ENCODE measurements around the gene CCDC186.

CCDC186 gene

GRCh38 chr10:114103284-114103683, 70.7 kb downstream of the CCDC186 start:
- DNase-seq = no peak

DNA sequence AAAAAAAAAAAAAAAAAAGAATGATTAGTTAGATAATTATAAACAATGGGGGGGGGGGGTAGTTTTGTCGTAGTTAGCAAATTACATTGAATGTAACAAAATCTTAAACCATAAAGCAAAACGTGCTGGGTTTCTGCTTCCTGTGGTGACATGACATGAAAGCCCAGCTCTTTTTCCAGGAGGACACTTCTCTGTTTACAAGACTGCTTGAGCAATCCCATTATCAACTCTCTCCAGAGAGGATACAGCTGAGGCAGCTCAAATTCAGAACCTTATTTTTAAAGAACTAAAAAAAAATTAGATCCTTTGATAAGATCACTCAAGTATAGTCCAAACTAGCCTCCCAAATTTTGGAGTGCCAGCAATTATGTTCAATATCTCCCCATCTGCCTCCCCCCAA, 71.7 kb downstream of the CCDC186 start:
- no peak for DNase-seq

- DNase-seq = no peak
Measured at GRCh38 chr10:114100848-114101741, 72.9 kb downstream of the CCDC186 start.

GRCh38 chr10:114096864-114097263, 77.1 kb downstream of the CCDC186 start:
- DNase-seq = no peak

DNA sequence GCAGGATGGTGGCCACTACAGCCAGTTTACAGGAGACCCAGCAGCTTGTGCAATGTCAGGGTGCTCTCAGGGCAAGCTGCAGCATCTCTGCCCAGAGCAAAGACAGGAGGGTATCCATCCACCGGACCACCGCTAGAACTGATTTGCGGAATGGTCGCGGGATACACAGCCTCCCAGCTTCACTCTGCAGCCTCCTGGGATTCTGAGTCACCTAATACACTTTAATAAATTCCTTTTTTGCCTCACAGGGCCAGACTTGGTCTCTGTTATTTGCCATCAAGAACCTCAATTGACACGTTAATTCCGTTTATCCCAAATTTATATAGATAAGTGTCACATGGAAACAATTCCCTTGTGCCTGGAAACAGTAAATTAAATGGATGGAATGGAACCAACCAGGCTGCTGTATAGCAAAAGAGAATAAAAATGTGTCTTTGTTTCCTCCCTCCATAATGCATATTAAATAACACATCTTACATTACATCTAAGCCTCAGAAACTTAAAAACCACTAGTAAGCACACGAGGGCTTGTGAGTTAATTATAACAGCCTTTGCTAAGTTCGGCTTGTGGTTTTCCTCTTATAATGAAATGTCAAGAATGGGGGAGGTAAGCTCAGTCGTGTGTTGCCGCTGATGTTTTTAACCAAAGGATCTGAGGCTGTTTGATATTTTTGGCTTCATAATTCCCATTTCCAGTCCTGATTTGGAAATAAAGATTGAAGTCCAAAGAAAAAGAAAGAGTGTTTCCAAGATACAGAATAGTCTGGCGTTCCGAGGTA, 78.3 kb downstream of the CCDC186 start:
- no peak for DNase-seq

GRCh38 chr10:114094795-114095194, 79.2 kb downstream of the CCDC186 start:
- no peak for DNase-seq

DNA sequence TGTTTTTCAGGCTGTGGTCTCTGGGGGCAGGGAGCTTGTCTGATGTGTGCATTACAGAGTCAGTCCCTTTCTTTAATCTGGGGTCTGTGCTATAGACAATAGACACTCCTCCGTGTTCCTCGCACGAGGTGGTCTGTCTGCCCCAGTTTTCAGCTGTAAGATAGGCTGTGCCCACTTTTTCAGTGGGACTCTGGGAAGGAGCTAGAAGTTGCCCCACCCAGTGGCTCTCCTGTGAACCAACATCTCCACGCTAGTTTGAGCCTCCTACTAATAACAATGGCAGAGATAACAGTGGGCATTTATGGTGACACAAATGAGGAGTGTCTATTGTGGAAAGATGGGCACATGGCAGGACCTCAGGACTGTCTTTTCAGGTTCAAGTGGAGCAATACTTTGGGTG, 86.3 kb downstream of the CCDC186 start:
- DNase-seq = no peak

DNA sequence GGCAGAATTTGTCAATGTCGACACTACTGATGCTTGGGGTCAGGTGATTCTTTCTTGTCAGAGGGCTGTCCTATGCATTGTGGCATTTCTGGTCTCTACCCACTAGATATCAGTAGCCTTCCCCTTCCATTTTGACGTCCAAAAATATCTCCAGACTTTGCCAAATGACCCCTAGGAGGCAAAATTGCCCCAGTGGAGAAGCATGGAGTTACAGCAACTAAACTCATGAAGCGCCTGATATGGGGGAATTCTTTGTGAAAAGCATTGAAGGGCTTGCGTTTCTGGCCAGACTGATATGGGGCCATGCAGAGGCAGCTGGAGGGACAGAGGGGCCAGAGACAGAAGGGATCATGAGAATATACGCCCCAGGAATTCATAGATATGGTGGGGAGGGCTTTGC, 86.7 kb downstream of the CCDC186 start:
- DNase-seq = no peak

DNA sequence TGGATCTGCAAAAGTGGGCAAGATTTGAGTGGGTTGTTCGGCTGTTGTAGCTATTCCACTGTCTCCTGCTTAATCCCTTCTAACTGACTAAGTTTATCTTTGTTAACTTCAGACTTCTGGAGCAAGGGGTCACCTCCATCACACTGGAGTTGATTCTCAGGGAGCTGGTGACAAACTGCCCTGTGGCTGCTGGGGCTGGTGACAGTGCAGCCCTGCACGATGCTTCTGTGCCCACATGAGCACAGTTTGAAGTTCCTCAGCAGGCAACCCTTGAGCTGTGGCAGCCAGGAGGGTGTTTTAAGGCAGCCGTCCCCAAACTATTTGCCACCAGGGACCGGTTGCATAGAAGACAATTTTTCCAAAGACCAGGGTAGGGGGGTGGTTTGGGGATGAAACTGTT, 89.8 kb downstream of the CCDC186 start:
- no peak for DNase-seq

- no peak for DNase-seq
Measured at GRCh38 chr10:114083040-114083439, 91.0 kb downstream of the CCDC186 start.

- DNase-seq = no peak
Measured at GRCh38 chr10:114081911-114082583, 92.0 kb downstream of the CCDC186 start.

- no peak for DNase-seq
Measured at GRCh38 chr10:114079421-114079820, 94.6 kb downstream of the CCDC186 start.

DNA sequence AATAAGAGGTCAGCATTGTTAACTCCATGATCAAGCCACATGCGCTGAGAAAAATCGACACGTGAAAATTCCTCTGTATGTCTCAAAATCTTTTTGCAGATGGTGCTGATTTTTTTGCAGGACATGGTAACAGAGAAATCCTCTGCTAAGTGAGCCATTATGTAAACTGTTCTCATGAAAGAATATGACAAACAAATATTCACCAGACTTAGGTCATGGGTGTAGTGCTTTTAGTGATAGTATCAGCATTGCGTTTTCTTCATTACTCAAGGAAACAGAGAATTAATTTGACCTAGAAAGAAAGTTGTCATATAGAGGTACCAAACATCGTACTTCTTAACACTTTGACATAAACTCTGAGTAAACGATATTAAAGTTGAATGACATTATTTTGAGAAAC, 95.7 kb downstream of the CCDC186 start:
- no peak for DNase-seq

- DNase-seq = no peak
Measured at GRCh38 chr10:114077815-114078219, 96.2 kb downstream of the CCDC186 start.

DNA sequence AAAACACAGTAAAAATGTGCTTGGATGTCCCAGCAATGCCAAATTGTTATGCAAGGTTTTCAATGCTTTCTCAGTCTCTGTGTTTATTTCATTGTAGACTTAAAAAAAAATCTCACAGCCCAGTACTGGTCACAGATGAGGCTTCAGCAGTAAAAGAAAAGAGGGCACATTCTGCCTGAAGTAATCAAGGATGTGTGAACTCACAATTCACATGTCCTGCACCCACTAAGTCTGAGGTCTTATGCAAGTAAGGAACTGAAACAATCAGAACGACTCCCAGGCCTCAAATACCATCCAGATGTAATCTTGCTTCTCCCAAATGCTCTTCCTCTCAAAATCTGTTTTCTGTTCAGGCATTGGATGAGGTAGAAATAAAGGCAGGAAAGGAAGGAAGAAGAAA, 96.7 kb downstream of the CCDC186 start:
- no peak for DNase-seq

DNA sequence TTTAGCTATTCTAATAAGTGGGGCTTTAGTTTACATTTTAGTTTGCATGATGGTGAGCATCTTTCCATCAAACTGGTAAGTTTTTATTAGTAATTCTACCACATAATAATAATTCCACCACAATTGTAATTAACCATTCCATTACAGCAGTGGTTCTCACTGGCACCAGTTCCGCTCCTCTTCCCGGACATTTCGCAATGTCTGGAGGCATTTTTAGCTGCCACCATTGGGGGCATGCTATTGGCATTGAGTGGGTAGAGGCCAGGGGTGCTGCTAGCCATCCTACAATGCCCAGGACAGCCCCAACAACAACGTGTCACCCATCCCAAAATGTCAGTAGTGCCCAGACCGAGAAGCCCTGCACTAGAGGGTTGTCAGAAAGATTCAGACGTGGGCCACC, 98.9 kb downstream of the CCDC186 start:
- DNase-seq = no peak

DNA sequence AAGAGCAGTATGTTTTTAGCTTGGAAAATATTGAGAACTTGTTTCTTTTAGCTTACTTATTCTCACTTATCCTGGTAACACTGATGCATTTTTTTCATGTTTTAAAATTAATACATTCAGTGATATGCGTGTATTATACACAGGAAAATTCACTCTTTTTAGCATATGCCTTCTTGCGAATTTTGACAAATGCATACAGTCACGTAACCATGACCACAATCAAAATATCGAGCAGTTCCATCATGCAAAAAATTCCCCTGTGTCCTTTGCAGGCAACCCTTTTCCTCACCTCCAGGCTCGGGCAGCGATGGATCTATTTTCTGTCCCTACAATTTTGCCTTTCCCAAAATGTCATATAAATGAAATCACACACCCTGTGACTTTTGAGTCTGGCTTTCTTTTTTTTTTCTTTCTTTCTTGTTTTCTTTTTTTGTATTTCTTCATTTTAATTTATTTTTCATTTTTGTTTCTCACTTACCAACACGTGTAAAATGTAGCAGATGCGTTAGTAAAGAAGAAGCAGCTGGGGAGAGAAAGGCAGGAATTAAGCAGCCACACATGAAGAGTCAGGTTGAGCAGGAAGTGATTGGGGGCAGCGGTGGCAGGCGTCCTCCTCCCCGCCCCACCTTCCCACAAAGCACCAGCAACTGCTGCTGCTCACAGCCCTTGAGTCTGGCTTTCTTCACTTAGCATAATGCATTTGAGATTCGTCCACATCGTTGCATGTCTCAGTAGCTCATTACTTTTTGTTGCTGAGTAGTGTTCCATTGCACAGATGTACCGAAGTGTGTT, 100.4 kb downstream of the CCDC186 start:
- no peak for DNase-seq

- DNase-seq = no peak
Measured at GRCh38 chr10:114071178-114071577, 102.8 kb downstream of the CCDC186 start.
